GM12878 (cell line): ENCODE data around the gene AP1S3. TPM values are rescaled to one million over a fixed set of nuclear protein-coding genes. Genes with fewer than 3 reads are reported as not detected.

ENCODE experiments used
- ATAC-seq: fragments of 200-7000 bp; cut with Tn5 transposase; 3 replicates; pipeline ENCODE4 v1.9.1; 2020; ENCODE audit warnings: mild to moderate bottlenecking, moderate library complexity
- BruUV-seq: library from RNA; stranded (reverse); fragments of 400-500 nt; replicated peaks from 2 replicates; lab custom pipeline; 2021; lab: Mats Ljungman, UMichigan
- CTCF ChIA-PET: fragments of 300-600 bp; sonication (Branson Sonifier 250); formaldehyde crosslinking; extraction: SDS; loops from one replicate; lab custom pipeline; 2021; ENCODE audit warnings: inconsistent platforms; lab: Yijun Ruan, JAX
- POLR2A ChIA-PET: fragments of 350-600 bp; formaldehyde crosslinking; extraction: SDS; loops from one replicate; lab custom pipeline; 2021; ENCODE audit warnings: inconsistent platforms; lab: Charles Lee
- RAD21 ChIA-PET: fragments of 300-600 bp; sonication (Branson Sonifier 250); formaldehyde crosslinking; loops from one replicate; lab custom pipeline; 2023; ENCODE audit warnings: antibody characterized with exemption; ENCODE audit not compliant: unreplicated experiment; lab: Charles Lee
- SMC1A ChIA-PET: fragments of 300-600 bp; sonication (Branson Sonifier 250); formaldehyde crosslinking; loops from one replicate; lab custom pipeline; 2023; ENCODE audit not compliant: unreplicated experiment, uncharacterized antibody; lab: Charles Lee
- DNase-seq: peaks from one replicate; pipeline ENCODE4 v3.0.0-alpha.2; 2011; ENCODE audit warnings: low read depth, low spot score
- FAIRE-seq: peaks from 3 replicates; lab custom pipeline; 2011; peaks lifted over from hg19 to GRCh38; lab: Jason Lieb, UNC
- H2AFZ ChIP-seq: 2 replicates; pipeline ENCODE4 v1.6.0; 2011; ENCODE audit warnings: low read depth, low read length, control low read depth; ENCODE audit not compliant: control insufficient read depth
- H3K27ac ChIP-seq: 2 replicates; pipeline ENCODE4 v1.5.1; 2011; ENCODE audit warnings: control low read depth; ENCODE audit not compliant: control insufficient read depth, insufficient read depth
- H3K27me3 ChIP-seq, 2 experiments: replicated peaks in 1 of 2; 2 replicates each; pipeline versions ENCODE4 v1.6.0 to v1.6.1; 2011; ENCODE audit warnings: low read length in 1 of 2; ENCODE audit not compliant: control insufficient read depth in 2 of 2, insufficient read depth in 2 of 2
- H3K36me3 ChIP-seq, 2 experiments: 2 replicates each; pipeline ENCODE4 v1.5.1; 2011; ENCODE audit warnings: low read length in 1 of 2; ENCODE audit not compliant: control insufficient read depth in 2 of 2, insufficient read depth in 2 of 2
- H3K4me1 ChIP-seq: 2 replicates; pipeline ENCODE4 v1.6.1; 2011; ENCODE audit warnings: mild to moderate bottlenecking, low read length, moderate library complexity, mixed read lengths; ENCODE audit not compliant: control insufficient read depth, insufficient read depth
- H3K4me2 ChIP-seq: 2 replicates; pipeline ENCODE4 v1.6.0; 2011; ENCODE audit warnings: control low read depth; ENCODE audit not compliant: control insufficient read depth, insufficient read depth
- H3K4me3 ChIP-seq: fragments of 200-600 bp; sonication (generic); 2 replicates; pipeline ENCODE4 v1.5.1; 2016
- H3K79me2 ChIP-seq: 2 replicates; pipeline ENCODE4 v1.6.0; 2011; ENCODE audit warnings: low read length; ENCODE audit not compliant: control insufficient read depth, insufficient read depth
- H3K9ac ChIP-seq: 2 replicates; pipeline ENCODE4 v1.8.0; 2011; ENCODE audit warnings: low read length, control low read depth, mixed read lengths; ENCODE audit not compliant: control insufficient read depth, insufficient read depth
- H3K9me3 ChIP-seq: replicated peaks from 3 replicates; pipeline ENCODE4 v1.5.1; 2011; ENCODE audit warnings: mild to moderate bottlenecking, low read length; ENCODE audit not compliant: control insufficient read depth, insufficient read depth
- H4K20me1 ChIP-seq: 2 replicates; pipeline ENCODE4 v1.6.0; 2011; ENCODE audit not compliant: control insufficient read depth, insufficient read depth
- ATF2 ChIP-seq: IDR thresholded peaks from 2 replicates; pipeline ENCODE4 v1.6.1; 2012; ENCODE audit warnings: low read length, inconsistent platforms
- CEBPZ ChIP-seq: fragments of 150-350 bp; IDR thresholded peaks from 2 replicates; pipeline ENCODE4 v1.6.1; 2016; ENCODE audit warnings: low read depth, low read length
- CHD4 ChIP-seq: fragments of 200-600 bp; sonication (generic); IDR thresholded peaks from 2 replicates; pipeline ENCODE4 v1.6.1; 2016; ENCODE audit warnings: mild to moderate bottlenecking
- EP300 ChIP-seq, 2 experiments: fragments of 150-350 bp in 1 of 2; IDR thresholded peaks; 2 replicates each; pipeline ENCODE4 v1.6.1; 2011 to 2012; ENCODE audit warnings: low read depth in 2 of 2, low read length in 2 of 2, borderline replicate concordance in 1 of 2, improper control_type of control experiment in 1 of 2, inconsistent platforms in 1 of 2; ENCODE audit not compliant: control insufficient read depth in 1 of 2
- IRF5 ChIP-seq: fragments of 450-650 bp; IDR thresholded peaks from 2 replicates; pipeline ENCODE4 v1.6.1; 2017; ENCODE audit warnings: borderline replicate concordance
- NFXL1 ChIP-seq: fragments of 450-650 bp; IDR thresholded peaks from 2 replicates; pipeline ENCODE4 v1.6.1; 2017; ENCODE audit warnings: antibody characterized with exemption, mild to moderate bottlenecking, borderline replicate concordance
- NR2C1 ChIP-seq: fragments of 450-650 bp; IDR thresholded peaks from 2 replicates; pipeline ENCODE4 v1.6.1; 2017; ENCODE audit warnings: antibody characterized with exemption, mild to moderate bottlenecking, moderate library complexity
- POLR2AphosphoS2 ChIP-seq: IDR thresholded peaks from 2 replicates; pipeline ENCODE4 v1.6.1; 2011; ENCODE audit warnings: low read depth, mild to moderate bottlenecking, low read length, improper control_type of control experiment, moderate library complexity
- SIX5 ChIP-seq: IDR thresholded peaks from 2 replicates; pipeline ENCODE4 v1.6.1; 2011; ENCODE audit warnings: mild to moderate bottlenecking, low read depth, low read length, moderate library complexity; ENCODE audit not compliant: severe bottlenecking
- SREBF2 ChIP-seq: IDR thresholded peaks from 2 replicates; pipeline ENCODE4 v1.6.1; 2012; ENCODE audit warnings: mild to moderate bottlenecking, low read length
- SUZ12 ChIP-seq: fragments of 200-600 bp; sonication (generic); IDR thresholded peaks from one replicate; pipeline ENCODE4 v1.6.1; 2018; ENCODE audit warnings: antibody characterized with exemption, mild to moderate bottlenecking; ENCODE audit not compliant: unreplicated experiment
- YY1 ChIP-seq: IDR thresholded peaks from 2 replicates; pipeline ENCODE4 v1.6.1; 2011; ENCODE audit warnings: low read depth, mild to moderate bottlenecking, low read length
- WGBS: methylation state at CpG from one replicate; pipeline ENCODE4 v1.1.6; 2016; ENCODE audit warnings: low lambda C conversion rate; ENCODE audit not compliant: insufficient replicate concordance, insufficient coverage; ENCODE audit errors: missing lambda C conversion rate; 5-methylcytosine and 5-hydroxymethylcytosine counted together
- in situ Hi-C: fragments of 300-500 bp; cut with MboI; formaldehyde crosslinking; loops from 9 replicates; pipeline ENCODE4 v1.14.3; 2018; ENCODE audit warnings: mixed read lengths
- intact Hi-C: fragments of 100-400 bp; cut with micrococcal nuclease; formaldehyde crosslinking; loops from one replicate; pipeline ENCODE4 v1.14.2; 2022; ENCODE audit not compliant: unreplicated experiment
- polyA plus RNA-seq, 11 experiments: library from polyadenylated mRNA; depleted of rRNA in 4 of 11; unstranded in 6 of 11; stranded (reverse) in 5 of 11; fragments of >200 nt; fragmentation: Nextera tagmentation in 4 of 11; fragmentation: Illumina TruSeq in 1 of 11; extraction: Ambion mirVana in 4 of 11; extraction: Trizol in 1 of 11; gene quantifications; 1 replicate in 1 of 11; 2 replicates in 10 of 11; pipeline versions ENCODE4 v1.2.1 to v1.2.3, GENCODE V29; 2011 to 2016; ENCODE audit warnings: inconsistent platforms in 2 of 11, missing spikeins in 2 of 11, low read depth in 1 of 11
- total RNA-seq, 4 experiments: library from RNA; depleted of rRNA in 3 of 4; stranded (reverse); fragments of >200 nt in 3 of 4; fragmentation: Illumina TruSeq in 1 of 4; extraction: Trizol in 1 of 4; gene quantifications; 2 replicates each; pipeline versions ENCODE4 v1.2.1 to v1.2.3, GENCODE V29; 2013 to 2021
- TF ChIP-seq, protein P1 (sequence below): fragments of 450-650 bp; formaldehyde crosslinking; IDR thresholded peaks from 2 replicates; pipeline ENCODE4 v1.4.0; 2020; ENCODE audit warnings: mild to moderate bottlenecking, moderate library complexity

Gene AP1S3
- total and polyA plus RNA-seq, 10 of the 15 experiments (the other 5 are each of a cell fraction or from before 2014, with no cell fraction given) = 2.6 to 14.3 (median 9.2) TPM

- Histone ChIP-seq H2AFZ (no peak overlapping the region), H3K4me1 (peaks cover 20% of the 10 kb centered on the region), H3K79me2 (peaks cover 2% of the 10 kb centered on the region), H3K36me3 (no peaks in the 10 kb centered on the region), H3K9ac (no peak overlapping the region), H3K4me2 (no peak overlapping the region), H3K9me3 (no peaks in the 10 kb centered on the region), H3K27me3 (no peaks in the 10 kb centered on the region), H4K20me1 (no peaks in the 10 kb centered on the region), H3K27ac (no peak overlapping the region)
- in situ Hi-C loops (no loop called here), intact Hi-C loops (loop anchor here (5.0 kb wide), 1 partner anchor 70 kb away; no protein-coding TSS in a partner anchor)
- ChIA-PET SMC1A (interaction anchor here (0.8 to 2.4 kb wide), 19 partner anchors 8 to 825 kb away, joined by 3 to 10 read pairs (median 3); no protein-coding TSS in a partner anchor), POLR2A (interaction anchor here (0.7 kb wide), 1 partner anchor 8 kb away, joined by 3 read pairs; no protein-coding TSS in a partner anchor), CTCF (interaction anchor here (0.6 to 2.9 kb wide), 18 partner anchors 9 to 1113 kb away, joined by 3 to 26 read pairs (median 6); no protein-coding TSS in a partner anchor), RAD21 (interaction anchor here (1.0 to 4.5 kb wide), 7 partner anchors 9 to 825 kb away, joined by 3 to 26 read pairs (median 4); no protein-coding TSS in a partner anchor)
- FAIRE-seq = no peak
- DNase-seq = no peak
- no peak for ATAC-seq
- WGBS = 98% methylated on average over 5 of the region's 5 CpGs
- no TSS peak for BruUV-seq
- TF ChIP-seq EP300 (IDR thresholded peaks at IDR 0.05; ENCODE audit: borderline replicate concordance in 1 of 2, control insufficient read depth in 1 of 2, low read depth in 2 of 2, low read length in 2 of 2) (no peak), POLR2AphosphoS2 (no peak), YY1 (no peak), CEBPZ (no peak), SIX5 (no peak), SUZ12 (no peak), SREBF2 (no peak), NR2C1 (no peak), CHD4 (no peak), IRF5 (no peak), ATF2 (no peak), NFXL1 (no peak)
- TF ChIP-seq, protein P1, sequence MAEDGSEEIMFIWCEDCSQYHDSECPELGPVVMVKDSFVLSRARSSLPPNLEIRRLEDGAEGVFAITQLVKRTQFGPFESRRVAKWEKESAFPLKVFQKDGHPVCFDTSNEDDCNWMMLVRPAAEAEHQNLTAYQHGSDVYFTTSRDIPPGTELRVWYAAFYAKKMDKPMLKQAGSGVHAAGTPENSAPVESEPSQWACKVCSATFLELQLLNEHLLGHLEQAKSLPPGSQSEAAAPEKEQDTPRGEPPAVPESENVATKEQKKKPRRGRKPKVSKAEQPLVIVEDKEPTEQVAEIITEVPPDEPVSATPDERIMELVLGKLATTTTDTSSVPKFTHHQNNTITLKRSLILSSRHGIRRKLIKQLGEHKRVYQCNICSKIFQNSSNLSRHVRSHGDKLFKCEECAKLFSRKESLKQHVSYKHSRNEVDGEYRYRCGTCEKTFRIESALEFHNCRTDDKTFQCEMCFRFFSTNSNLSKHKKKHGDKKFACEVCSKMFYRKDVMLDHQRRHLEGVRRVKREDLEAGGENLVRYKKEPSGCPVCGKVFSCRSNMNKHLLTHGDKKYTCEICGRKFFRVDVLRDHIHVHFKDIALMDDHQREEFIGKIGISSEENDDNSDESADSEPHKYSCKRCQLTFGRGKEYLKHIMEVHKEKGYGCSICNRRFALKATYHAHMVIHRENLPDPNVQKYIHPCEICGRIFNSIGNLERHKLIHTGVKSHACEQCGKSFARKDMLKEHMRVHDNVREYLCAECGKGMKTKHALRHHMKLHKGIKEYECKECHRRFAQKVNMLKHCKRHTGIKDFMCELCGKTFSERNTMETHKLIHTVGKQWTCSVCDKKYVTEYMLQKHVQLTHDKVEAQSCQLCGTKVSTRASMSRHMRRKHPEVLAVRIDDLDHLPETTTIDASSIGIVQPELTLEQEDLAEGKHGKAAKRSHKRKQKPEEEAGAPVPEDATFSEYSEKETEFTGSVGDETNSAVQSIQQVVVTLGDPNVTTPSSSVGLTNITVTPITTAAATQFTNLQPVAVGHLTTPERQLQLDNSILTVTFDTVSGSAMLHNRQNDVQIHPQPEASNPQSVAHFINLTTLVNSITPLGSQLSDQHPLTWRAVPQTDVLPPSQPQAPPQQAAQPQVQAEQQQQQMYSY = no peak
- TF ChIP-seq, all 136 proteins: peak for 0
- no peak overlapping the region for H3K4me3 ChIP-seq
These were observed 40.3 kb downstream of the AP1S3 start for GRCh38 chr2:223797037-223797436.
